Mucosa of rectum (tissue), 2 donors: ENCODE results near the gene IQSEC3.

Source experiments
- H3K27ac ChIP-seq, 2 donors: one replicate each; pipeline ENCODE4 v1.7.0; 2013; ENCODE audit warnings: inconsistent platforms in 2 of 2, low read depth in 2 of 2, low read length in 2 of 2
- H3K27me3 ChIP-seq, 2 donors: one replicate each; pipeline ENCODE4 v1.7.0; 2013; ENCODE audit warnings: low read length in 2 of 2; ENCODE audit not compliant: control insufficient read depth in 2 of 2, insufficient read depth in 2 of 2
- H3K36me3 ChIP-seq, 2 donors: one replicate each; pipeline ENCODE4 v1.7.0; 2013; ENCODE audit warnings: low read length in 2 of 2; ENCODE audit not compliant: control insufficient read depth in 2 of 2, insufficient read depth in 2 of 2
- H3K4me1 ChIP-seq, 2 donors: one replicate each; pipeline ENCODE4 v1.7.0; 2013; ENCODE audit warnings: low read length in 2 of 2, mild to moderate bottlenecking in 1 of 2; ENCODE audit not compliant: control insufficient read depth in 2 of 2, insufficient read depth in 2 of 2
- H3K4me3 ChIP-seq, 2 donors: one replicate each; pipeline ENCODE4 v1.7.0; 2013; ENCODE audit warnings: low read length in 2 of 2
- H3K9ac ChIP-seq, 2 donors: one replicate each; pipeline ENCODE4 v1.7.0; 2013; ENCODE audit warnings: low read length in 2 of 2, low read depth in 1 of 2, mild to moderate bottlenecking in 1 of 2
- H3K9me3 ChIP-seq, 2 donors: one replicate each; pipeline ENCODE4 v1.7.0; 2013; ENCODE audit warnings: low read length in 2 of 2; ENCODE audit not compliant: control insufficient read depth in 2 of 2
- donor health status: healthy.
- donor health status: Normal muscosa, but diverticular disease.

IQSEC3 gene

DNA sequence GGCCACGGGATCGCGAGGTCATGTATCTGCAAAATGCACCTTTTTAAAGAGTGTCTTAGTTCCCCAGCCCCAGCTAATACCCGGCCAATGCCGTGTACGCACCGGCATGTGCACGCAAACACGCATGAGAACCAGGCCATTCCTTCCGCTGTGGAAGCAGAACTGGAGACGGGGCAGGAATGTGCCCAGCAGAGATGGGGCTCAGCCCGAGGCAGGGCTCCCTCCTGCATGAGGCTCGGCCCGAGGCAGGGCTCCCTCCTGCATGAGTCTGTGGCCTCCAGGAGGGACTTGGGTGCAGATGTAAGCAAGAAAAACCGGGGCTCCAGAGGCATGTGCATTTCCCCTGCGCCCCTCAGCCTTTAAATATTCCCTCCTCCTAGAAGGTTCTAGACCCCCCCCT lies 109.2 kb downstream of the IQSEC3 start:
- Histone ChIP-seq H3K4me3 (no peak overlapping the region), H3K4me1 (peaks cover 8 to 42% of the 10 kb centered on the region in 2 donors), H3K27ac (no peak overlapping the region), H3K9ac (no peak overlapping the region), H3K27me3 (no peaks in the 10 kb centered on the region), H3K36me3 (no peaks in the 10 kb centered on the region), H3K9me3 (no peaks in the 10 kb centered on the region)

DNA sequence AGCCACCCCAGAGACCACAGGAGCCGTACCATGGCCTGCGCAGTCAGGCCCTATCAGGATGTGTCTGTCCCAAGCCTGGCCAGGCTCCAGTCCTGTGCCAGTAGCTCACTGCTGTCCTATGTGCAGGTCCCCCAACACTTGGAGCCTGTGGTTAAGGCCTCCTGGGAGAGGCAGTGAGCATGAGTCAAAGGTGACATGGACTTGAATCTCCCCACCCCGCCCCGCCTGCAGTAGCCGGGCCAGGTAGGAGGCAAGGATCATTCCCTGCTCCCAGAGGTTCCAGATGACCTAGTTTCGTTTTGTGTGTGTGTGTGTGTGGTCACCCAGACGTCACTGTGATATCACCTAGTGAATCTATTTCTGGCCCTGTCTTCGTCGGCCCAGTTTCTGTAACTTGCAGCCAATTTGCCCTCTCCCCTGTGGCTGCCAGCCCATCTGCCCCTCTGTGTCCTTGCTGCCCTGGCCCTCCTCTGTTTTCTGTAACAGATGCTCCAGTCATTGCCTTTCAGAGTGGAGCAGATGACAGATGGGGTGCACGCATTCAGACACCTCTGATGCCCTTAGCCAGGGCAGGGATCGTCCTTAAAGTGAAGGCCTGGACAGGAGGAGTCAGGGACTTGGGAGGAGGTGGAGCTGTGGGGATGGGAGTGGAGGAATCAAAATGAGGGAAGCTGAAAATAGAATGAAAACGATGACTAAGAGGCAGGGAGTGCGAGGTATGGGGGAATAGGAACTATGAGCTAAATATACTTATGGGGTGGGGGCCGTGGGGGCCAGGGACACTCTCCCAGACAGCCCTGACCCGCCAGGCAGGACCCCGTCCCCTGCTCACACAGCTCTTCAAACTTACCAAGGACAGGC lies 110.0 kb downstream of the IQSEC3 start:
- H3K4me1 ChIP-seq: peaks cover 8 to 40% of the 10 kb centered on the region in 2 donors
- H3K9ac ChIP-seq: peak overlapping the region in 1 of 2 donors; percentile 59
- H3K9me3 ChIP-seq: no peaks in the 10 kb centered on the region
- no peak overlapping the region for H3K4me3 ChIP-seq
- no peaks in the 10 kb centered on the region for H3K27me3 ChIP-seq
- no peaks in the 10 kb centered on the region for H3K36me3 ChIP-seq
- peak overlapping the region in 1 of 2 donors; percentile 71 for H3K27ac ChIP-seq

DNA sequence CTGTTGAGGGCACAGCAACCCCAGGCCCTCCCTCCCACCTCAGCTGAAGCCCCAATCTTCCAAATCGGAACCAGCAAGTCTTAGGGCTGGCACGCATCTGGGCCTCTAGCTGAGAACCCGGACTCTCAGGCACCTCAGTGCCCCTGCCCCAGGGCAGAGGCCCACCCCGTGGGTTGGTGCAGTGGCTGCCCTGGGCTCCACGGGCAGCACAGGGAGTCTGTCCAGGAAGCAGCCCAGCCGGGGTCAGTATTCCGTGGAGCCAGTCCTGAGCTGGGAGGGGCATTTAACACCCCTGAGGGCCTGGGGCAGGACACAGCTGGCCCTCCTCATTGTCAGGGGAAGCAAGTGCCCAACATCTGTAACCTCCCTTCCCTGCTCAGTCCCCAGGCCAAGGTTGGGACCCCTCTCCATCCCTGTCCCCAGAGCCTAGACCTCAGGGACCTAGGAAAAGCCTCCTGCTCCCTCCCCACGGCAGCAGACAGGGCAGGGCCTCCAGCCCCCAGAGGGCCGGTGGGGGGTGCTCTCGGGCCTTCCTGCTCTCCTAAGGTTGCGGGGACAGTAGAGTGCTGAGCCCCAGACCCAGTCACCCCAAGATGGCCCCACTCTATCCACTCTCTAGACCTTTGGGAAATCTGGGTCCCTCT lies 110.9 kb downstream of the IQSEC3 start:
- Histone ChIP-seq H3K9me3 (no peaks in the 10 kb centered on the region), H3K27me3 (no peaks in the 10 kb centered on the region), H3K36me3 (no peaks in the 10 kb centered on the region), H3K27ac (peak overlapping the region in 1 of 2 donors; percentile 71), H3K4me1 (peaks cover 6 to 34% of the 10 kb centered on the region in 2 donors), H3K4me3 (no peak overlapping the region), H3K9ac (no peak overlapping the region)

DNA sequence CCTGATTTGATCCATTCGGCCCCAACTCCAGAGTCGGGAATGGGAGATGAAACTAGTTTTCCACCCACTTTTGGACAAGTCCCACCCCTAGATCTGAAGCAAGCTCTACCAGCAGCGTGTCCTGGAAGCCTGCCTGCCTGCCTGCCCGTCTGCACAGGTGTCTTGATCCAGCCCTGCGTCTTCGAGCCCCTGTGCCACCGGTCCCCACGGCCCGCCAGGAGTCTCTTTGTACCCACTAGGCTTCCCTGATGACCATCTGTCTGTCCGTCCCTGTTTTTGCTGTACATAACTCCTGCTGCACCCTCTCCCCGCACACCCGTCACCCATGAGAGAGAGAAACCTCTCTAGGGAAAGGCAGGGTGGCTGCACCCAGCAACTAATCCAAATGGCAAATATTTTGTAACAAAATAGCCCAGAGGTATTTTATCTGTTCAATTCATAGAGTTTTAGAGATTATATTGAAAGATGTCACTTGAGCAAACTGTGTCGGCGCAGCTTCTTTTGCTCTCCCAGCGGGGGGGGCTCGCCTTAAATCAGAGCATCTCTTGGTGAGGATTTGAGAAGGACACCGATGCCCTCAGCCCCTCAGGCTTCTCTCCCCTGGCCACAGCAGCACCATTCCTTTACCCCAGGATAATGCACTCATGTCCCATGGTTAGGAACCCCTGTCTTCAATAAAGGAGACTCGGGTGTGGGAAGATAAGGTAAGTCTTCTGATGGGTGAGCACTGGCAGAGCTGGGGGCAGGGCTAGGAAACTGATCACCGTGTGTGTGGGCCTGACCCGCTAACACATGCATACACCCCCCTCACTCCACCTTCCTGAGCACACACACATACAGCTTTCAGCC lies 111.6 kb downstream of the IQSEC3 start:
- no peaks in the 10 kb centered on the region for H3K27me3 ChIP-seq
- H3K4me3 ChIP-seq: no peak overlapping the region
- peaks cover 2 to 26% of the 10 kb centered on the region in 2 donors for H3K4me1 ChIP-seq
- no peak overlapping the region for H3K27ac ChIP-seq
- H3K9me3 ChIP-seq: no peaks in the 10 kb centered on the region
- H3K36me3 ChIP-seq: no peaks in the 10 kb centered on the region
- no peak overlapping the region for H3K9ac ChIP-seq

DNA sequence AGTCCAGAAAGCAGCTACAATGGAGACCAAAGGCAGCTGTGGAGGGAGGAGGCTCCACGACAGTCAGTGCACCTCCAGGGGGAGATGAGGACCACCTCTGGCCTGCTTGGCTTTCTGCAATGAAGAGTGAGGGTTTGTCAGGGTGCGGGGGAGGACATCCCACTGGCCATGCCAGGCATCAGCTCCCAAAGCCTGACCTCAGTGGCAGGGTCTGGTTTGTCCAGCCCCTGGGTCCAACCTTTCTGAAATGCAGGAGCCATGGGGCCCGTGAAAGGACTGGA lies 112.2 kb downstream of the IQSEC3 start:
- H3K4me3 ChIP-seq: no peak overlapping the region
- H3K4me1 ChIP-seq: peaks cover 2 to 26% of the 10 kb centered on the region in 2 donors
- H3K27ac ChIP-seq: no peak overlapping the region
- no peaks in the 10 kb centered on the region for H3K27me3 ChIP-seq
- H3K9ac ChIP-seq: no peak overlapping the region
- H3K9me3 ChIP-seq: no peaks in the 10 kb centered on the region
- H3K36me3 ChIP-seq: no peaks in the 10 kb centered on the region

DNA sequence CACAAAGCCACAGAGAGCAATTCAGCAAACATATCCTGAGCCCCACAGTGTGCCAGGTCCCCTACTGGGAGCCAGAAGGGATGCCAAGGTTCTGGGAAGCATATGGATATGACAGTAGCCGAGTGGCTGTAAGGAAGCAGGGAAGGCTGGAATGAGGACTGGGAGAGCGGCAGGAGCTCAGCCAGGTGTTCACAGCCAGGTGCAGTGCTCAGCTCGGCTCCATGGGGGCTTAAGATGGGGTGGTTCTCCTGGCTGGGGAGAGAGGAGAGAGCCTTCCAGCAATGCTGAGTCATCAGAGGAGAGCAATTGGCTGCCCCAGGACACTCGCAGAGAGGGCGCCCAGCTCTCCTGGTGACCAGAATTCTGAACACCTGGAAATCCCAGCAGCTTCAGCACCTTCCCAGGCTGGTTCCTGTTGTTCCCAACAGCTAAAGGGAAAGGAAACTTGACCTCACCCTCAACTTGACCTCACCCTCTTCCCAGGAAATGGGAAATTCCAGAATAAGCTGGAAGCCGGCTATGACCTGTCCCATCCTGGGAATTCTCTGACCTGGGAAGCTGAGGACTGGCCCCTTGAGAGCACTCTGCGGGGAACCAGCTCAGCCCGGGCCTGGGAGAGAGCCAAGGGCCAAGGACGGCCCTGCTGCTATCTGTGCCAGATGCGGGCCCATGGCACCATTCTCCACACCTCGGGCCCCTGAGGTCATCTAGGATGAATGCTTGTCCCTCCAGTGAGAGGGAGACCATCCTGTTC lies 112.7 kb downstream of the IQSEC3 start:
- Histone ChIP-seq H3K27me3 (no peaks in the 10 kb centered on the region), H3K4me3 (no peak overlapping the region), H3K36me3 (no peaks in the 10 kb centered on the region), H3K4me1 (peaks cover 2 to 26% of the 10 kb centered on the region in 2 donors), H3K27ac (no peak overlapping the region), H3K9me3 (no peaks in the 10 kb centered on the region), H3K9ac (no peak overlapping the region)

DNA sequence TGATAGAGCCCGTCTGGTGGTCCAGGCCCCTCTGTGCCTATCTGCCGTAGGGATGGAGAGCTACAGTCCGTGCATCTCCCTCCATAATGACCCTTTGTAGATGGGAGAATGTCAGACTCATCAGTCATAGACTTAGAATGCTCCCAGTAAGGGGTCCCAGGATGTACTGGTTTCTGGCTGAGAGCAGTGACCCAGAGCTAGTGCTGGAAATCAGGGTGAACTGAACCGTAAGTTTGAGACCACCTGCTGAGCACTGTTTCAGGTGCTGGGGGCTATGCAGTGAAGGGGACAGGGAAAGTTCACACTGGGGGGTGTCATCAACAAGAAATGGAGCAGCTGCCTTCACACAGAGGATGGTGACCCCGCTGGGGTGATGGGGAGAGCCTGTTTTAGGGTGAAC lies 113.3 kb downstream of the IQSEC3 start:
- H3K4me3 ChIP-seq: no peak overlapping the region
- peaks cover 2 to 26% of the 10 kb centered on the region in 2 donors for H3K4me1 ChIP-seq
- H3K36me3 ChIP-seq: no peaks in the 10 kb centered on the region
- H3K27me3 ChIP-seq: no peaks in the 10 kb centered on the region
- no peak overlapping the region for H3K9ac ChIP-seq
- no peak overlapping the region for H3K27ac ChIP-seq
- no peaks in the 10 kb centered on the region for H3K9me3 ChIP-seq

DNA sequence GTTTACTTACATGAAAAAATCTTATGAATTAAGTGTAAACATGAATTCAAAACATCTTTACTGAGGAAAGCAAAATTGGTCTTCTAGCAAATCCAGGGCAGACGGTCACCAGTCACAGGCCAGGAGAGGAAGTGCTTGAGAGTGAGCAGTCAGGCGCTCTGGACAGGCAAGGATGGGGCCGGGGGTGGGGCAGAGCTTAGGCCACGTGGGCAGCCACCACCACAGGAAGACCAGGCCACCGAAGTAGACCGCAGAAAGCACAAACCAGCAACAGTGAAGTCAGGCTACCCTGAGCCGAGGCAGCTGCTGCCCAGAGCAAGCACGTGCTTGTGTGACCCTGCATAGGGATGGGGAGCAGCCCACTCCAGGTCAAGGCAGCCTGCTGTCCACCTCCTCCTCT lies 113.9 kb downstream of the IQSEC3 start:
- H3K36me3 ChIP-seq: no peaks in the 10 kb centered on the region
- H3K4me3 ChIP-seq: no peak overlapping the region
- H3K27me3 ChIP-seq: no peaks in the 10 kb centered on the region
- no peak overlapping the region for H3K27ac ChIP-seq
- peaks cover 2 to 22% of the 10 kb centered on the region in 2 donors for H3K4me1 ChIP-seq
- no peak overlapping the region for H3K9ac ChIP-seq
- H3K9me3 ChIP-seq: no peaks in the 10 kb centered on the region

DNA sequence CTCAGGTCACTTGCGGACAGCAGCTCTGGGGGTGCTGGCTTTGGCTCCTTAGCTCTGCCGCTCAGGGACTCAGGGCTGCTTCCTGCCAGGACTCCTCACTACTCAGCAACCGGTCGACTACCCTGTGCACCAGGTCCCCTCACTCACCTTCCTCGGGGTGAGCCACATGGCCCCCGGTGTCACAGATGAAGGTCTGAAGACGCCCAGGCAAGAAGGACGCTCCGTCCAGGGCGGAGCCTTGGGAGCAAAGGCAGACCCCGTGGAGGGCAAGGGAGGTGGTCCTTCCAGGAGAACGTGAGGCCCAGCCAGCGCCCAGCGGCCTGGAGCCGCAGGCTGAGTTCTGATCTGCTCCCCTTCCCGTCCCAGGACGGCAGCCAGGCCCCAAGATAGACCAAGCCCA lies 115.4 kb downstream of the IQSEC3 start:
- no peak overlapping the region for H3K27ac ChIP-seq

More for the DNA sequence above, 115.4 kb downstream of the IQSEC3 start:
- Histone ChIP-seq H3K9ac (no peak overlapping the region), H3K27me3 (no peaks in the 10 kb centered on the region), H3K36me3 (no peaks in the 10 kb centered on the region), H3K4me1 (peaks cover 0 to 8% of the 10 kb centered on the region in 2 donors), H3K9me3 (no peaks in the 10 kb centered on the region), H3K4me3 (no peak overlapping the region)
